GM12878 (cell line): ENCODE measurements around the gene LAD1. TPM values are rescaled to one million over a fixed set of nuclear protein-coding genes. Genes with fewer than 3 reads are reported as not detected.

Experiments
- ATAC-seq: fragments of 200-7000 bp; cut with Tn5 transposase; 3 replicates; pipeline ENCODE4 v1.9.1; 2020; ENCODE audit warnings: mild to moderate bottlenecking, moderate library complexity
- BruUV-seq: library from RNA; stranded (reverse); fragments of 400-500 nt; replicated peaks from 2 replicates; lab custom pipeline; 2021; lab: Mats Ljungman, UMichigan
- CTCF ChIA-PET: fragments of 300-600 bp; sonication (Branson Sonifier 250); formaldehyde crosslinking; extraction: SDS; loops from one replicate; lab custom pipeline; 2021; ENCODE audit warnings: inconsistent platforms; lab: Yijun Ruan, JAX
- POLR2A ChIA-PET: fragments of 350-600 bp; formaldehyde crosslinking; extraction: SDS; loops from one replicate; lab custom pipeline; 2021; ENCODE audit warnings: inconsistent platforms; lab: Charles Lee
- RAD21 ChIA-PET: fragments of 300-600 bp; sonication (Branson Sonifier 250); formaldehyde crosslinking; loops from one replicate; lab custom pipeline; 2023; ENCODE audit warnings: antibody characterized with exemption; ENCODE audit not compliant: unreplicated experiment; lab: Charles Lee
- SMC1A ChIA-PET: fragments of 300-600 bp; sonication (Branson Sonifier 250); formaldehyde crosslinking; loops from one replicate; lab custom pipeline; 2023; ENCODE audit not compliant: unreplicated experiment, uncharacterized antibody; lab: Charles Lee
- DNase-seq: peaks from one replicate; pipeline ENCODE4 v3.0.0-alpha.2; 2011; ENCODE audit warnings: low read depth, low spot score
- FAIRE-seq: peaks from 3 replicates; lab custom pipeline; 2011; peaks lifted over from hg19 to GRCh38; lab: Jason Lieb, UNC
- H2AFZ ChIP-seq: 2 replicates; pipeline ENCODE4 v1.6.0; 2011; ENCODE audit warnings: low read depth, low read length, control low read depth; ENCODE audit not compliant: control insufficient read depth
- H3K27ac ChIP-seq: 2 replicates; pipeline ENCODE4 v1.5.1; 2011; ENCODE audit warnings: control low read depth; ENCODE audit not compliant: control insufficient read depth, insufficient read depth
- H3K27me3 ChIP-seq, 2 experiments: replicated peaks in 1 of 2; 2 replicates each; pipeline versions ENCODE4 v1.6.0 to v1.6.1; 2011; ENCODE audit warnings: low read length in 1 of 2; ENCODE audit not compliant: control insufficient read depth in 2 of 2, insufficient read depth in 2 of 2
- H3K36me3 ChIP-seq, 2 experiments: 2 replicates each; pipeline ENCODE4 v1.5.1; 2011; ENCODE audit warnings: low read length in 1 of 2; ENCODE audit not compliant: control insufficient read depth in 2 of 2, insufficient read depth in 2 of 2
- H3K4me1 ChIP-seq: 2 replicates; pipeline ENCODE4 v1.6.1; 2011; ENCODE audit warnings: mild to moderate bottlenecking, low read length, moderate library complexity, mixed read lengths; ENCODE audit not compliant: control insufficient read depth, insufficient read depth
- H3K4me2 ChIP-seq: 2 replicates; pipeline ENCODE4 v1.6.0; 2011; ENCODE audit warnings: control low read depth; ENCODE audit not compliant: control insufficient read depth, insufficient read depth
- H3K4me3 ChIP-seq: fragments of 200-600 bp; sonication (generic); 2 replicates; pipeline ENCODE4 v1.5.1; 2016
- H3K79me2 ChIP-seq: 2 replicates; pipeline ENCODE4 v1.6.0; 2011; ENCODE audit warnings: low read length; ENCODE audit not compliant: control insufficient read depth, insufficient read depth
- H3K9ac ChIP-seq: 2 replicates; pipeline ENCODE4 v1.8.0; 2011; ENCODE audit warnings: low read length, control low read depth, mixed read lengths; ENCODE audit not compliant: control insufficient read depth, insufficient read depth
- H3K9me3 ChIP-seq: replicated peaks from 3 replicates; pipeline ENCODE4 v1.5.1; 2011; ENCODE audit warnings: mild to moderate bottlenecking, low read length; ENCODE audit not compliant: control insufficient read depth, insufficient read depth
- H4K20me1 ChIP-seq: 2 replicates; pipeline ENCODE4 v1.6.0; 2011; ENCODE audit not compliant: control insufficient read depth, insufficient read depth
- CREM ChIP-seq: IDR thresholded peaks from 2 replicates; pipeline ENCODE4 v1.6.1; 2014; ENCODE audit warnings: antibody characterized with exemption, low read depth
- E2F8 ChIP-seq: fragments of 450-650 bp; IDR thresholded peaks from 2 replicates; pipeline ENCODE4 v1.6.1; 2018; ENCODE audit warnings: mild to moderate bottlenecking, low read depth, moderate library complexity; ENCODE audit not compliant: partially characterized antibody
- E4F1 ChIP-seq: fragments of 450-650 bp; IDR thresholded peaks from 2 replicates; pipeline ENCODE4 v1.6.1; 2018; ENCODE audit warnings: borderline replicate concordance, mild to moderate bottlenecking; ENCODE audit not compliant: partially characterized antibody
- RELB ChIP-seq: fragments of 450-650 bp; IDR thresholded peaks from 2 replicates; pipeline ENCODE4 v1.6.1; 2017; ENCODE audit warnings: low read depth, mild to moderate bottlenecking, moderate library complexity
- RUNX3 ChIP-seq: IDR thresholded peaks from 2 replicates; pipeline ENCODE4 v1.6.1; 2012; ENCODE audit warnings: low read length, inconsistent platforms
- SKIL ChIP-seq: fragments of 450-650 bp; IDR thresholded peaks from 2 replicates; pipeline ENCODE4 v1.6.1; 2017; ENCODE audit warnings: mild to moderate bottlenecking, low read depth, inconsistent platforms; ENCODE audit not compliant: poor library complexity, severe bottlenecking
- TCF12 ChIP-seq: IDR thresholded peaks from 2 replicates; pipeline ENCODE4 v1.6.1; 2011; ENCODE audit warnings: low read depth, mild to moderate bottlenecking, low read length
- ZBED1 ChIP-seq: IDR thresholded peaks from 2 replicates; pipeline ENCODE4 v1.6.1; 2016; ENCODE audit warnings: borderline replicate concordance
- WGBS: methylation state at CpG from one replicate; pipeline ENCODE4 v1.1.6; 2016; ENCODE audit warnings: low lambda C conversion rate; ENCODE audit not compliant: insufficient replicate concordance, insufficient coverage; ENCODE audit errors: missing lambda C conversion rate; 5-methylcytosine and 5-hydroxymethylcytosine counted together
- in situ Hi-C: fragments of 300-500 bp; cut with MboI; formaldehyde crosslinking; loops from 9 replicates; pipeline ENCODE4 v1.14.3; 2018; ENCODE audit warnings: mixed read lengths
- intact Hi-C: fragments of 100-400 bp; cut with micrococcal nuclease; formaldehyde crosslinking; loops from one replicate; pipeline ENCODE4 v1.14.2; 2022; ENCODE audit not compliant: unreplicated experiment
- polyA plus RNA-seq, 11 experiments: library from polyadenylated mRNA; depleted of rRNA in 4 of 11; unstranded in 6 of 11; stranded (reverse) in 5 of 11; fragments of >200 nt; fragmentation: Nextera tagmentation in 4 of 11; fragmentation: Illumina TruSeq in 1 of 11; extraction: Ambion mirVana in 4 of 11; extraction: Trizol in 1 of 11; gene quantifications; 1 replicate in 1 of 11; 2 replicates in 10 of 11; pipeline versions ENCODE4 v1.2.1 to v1.2.3, GENCODE V29; 2011 to 2016; ENCODE audit warnings: inconsistent platforms in 2 of 11, missing spikeins in 2 of 11, low read depth in 1 of 11
- total RNA-seq, 4 experiments: library from RNA; depleted of rRNA in 3 of 4; stranded (reverse); fragments of >200 nt in 3 of 4; fragmentation: Illumina TruSeq in 1 of 4; extraction: Trizol in 1 of 4; gene quantifications; 2 replicates each; pipeline versions ENCODE4 v1.2.1 to v1.2.3, GENCODE V29; 2013 to 2021

Gene LAD1
- total and polyA plus RNA-seq, 10 of the 15 experiments (the other 5 are each of a cell fraction or from before 2014, with no cell fraction given), result 0.05 to 0.48 (median 0.32) TPM; not detected in 3

GRCh38 chr1:201420608-201421002, 21.5 kb upstream of the LAD1 start:
- H3K79me2 ChIP-seq, result no peaks in the 10 kb centered on the region
- TF ChIP-seq RELB (peak; percentile 2; the same call in 1 of the 2 replicates), E2F8 (no peak), CREM (no peak), TCF12 (no peak), E4F1 (no peak), ZBED1 (no peak), SKIL (peak; percentile 18), RUNX3 (no peak)
- WGBS, result 41% methylated on average over 6 of the region's 7 CpGs
- H2AFZ ChIP-seq, result no peak overlapping the region
- ChIA-PET POLR2A (interaction anchor here (0.5 to 1.3 kb wide), 3 partner anchors 18 to 35 kb away, joined by 3 to 4 read pairs (median 3); no protein-coding TSS in a partner anchor), RAD21 (interaction anchor here (1.2 to 3.0 kb wide), 5 partner anchors 15 to 70 kb away, joined by 4 to 17 read pairs (median 7); no protein-coding TSS in a partner anchor), SMC1A (interaction anchor here (0.9 to 3.0 kb wide), 5 partner anchors 14 to 71 kb away, joined by 3 to 16 read pairs (median 8); no protein-coding TSS in a partner anchor), CTCF (interaction anchor here (0.6 to 5.0 kb wide), 10 partner anchors 10 to 1108 kb away, joined by 3 to 25 read pairs (median 6); no protein-coding TSS in a partner anchor)
- intact Hi-C loops, result no loop called here
- H3K4me2 ChIP-seq, result no peak overlapping the region
- H3K27me3 ChIP-seq, result no peaks in the 10 kb centered on the region; a peak in 2 of 4 replicates
- in situ Hi-C loops, result no loop called here
- DNase-seq, result no peak
- no peak for ATAC-seq
- BruUV-seq, result no TSS peak
- no peak overlapping the region for H3K9ac ChIP-seq
- H3K4me3 ChIP-seq, result no peak overlapping the region
- no peaks in the 10 kb centered on the region for H3K36me3 ChIP-seq
- peaks cover 8% of the 10 kb centered on the region for H3K4me1 ChIP-seq
- no peaks in the 10 kb centered on the region; the same call in 2 of the 3 replicates for H3K9me3 ChIP-seq
- FAIRE-seq, result no peak
- no peaks in the 10 kb centered on the region for H4K20me1 ChIP-seq
- no peak overlapping the region for H3K27ac ChIP-seq
